Tibial artery (tissue), 4 donors: ENCODE data around the gene SEPTIN14.
"Not testable (repeated sequence)": the region's sequence is repeated elsewhere in the genome, so short reads cannot be mapped to it uniquely, and the experiment has no call there.

ENCODE experiments used
- DNase-seq, 2 donors: peaks; one replicate each; pipeline ENCODE4 v3.0.0-alpha.2; 2019
- H3K27ac ChIP-seq, 2 donors: fragments of 200-600 bp; sonication (generic) in 1 of 2; 1 replicate in 1 of 2; 2 replicates in 1 of 2; pipeline ENCODE4 v1.5.1; 2018 to 2019; ENCODE audit warnings: mild to moderate bottlenecking in 1 of 2
- H3K27me3 ChIP-seq, 2 donors: fragments of 200-600 bp; sonication (generic) in 1 of 2; one replicate each; pipeline versions ENCODE4 v1.5.1 to v1.6.0; 2016 to 2019
- H3K36me3 ChIP-seq, 3 donors: fragments of 200-600 bp; sonication (generic) in 2 of 3; one replicate each; pipeline ENCODE4 v1.5.1; 2016 to 2019; ENCODE audit warnings: mild to moderate bottlenecking in 2 of 3
- H3K4me1 ChIP-seq, 4 donors: fragments of 200-600 bp; sonication (generic) in 2 of 4; 1 replicate in 3 of 4; 2 replicates in 1 of 4; pipeline ENCODE4 v1.5.1; 2016 to 2019
- H3K4me3 ChIP-seq, 2 donors: fragments of 200-600 bp; sonication (generic) in 1 of 2; 1 replicate in 1 of 2; 2 replicates in 1 of 2; pipeline ENCODE4 v1.5.1; 2018 to 2019; ENCODE audit warnings: mild to moderate bottlenecking in 2 of 2
- H3K9me3 ChIP-seq, 3 donors: fragments of 200-600 bp; sonication (generic) in 1 of 3; one replicate each; pipeline ENCODE4 v1.5.1; 2016 to 2019
- CTCF ChIP-seq, 2 experiments: fragments of 200-600 bp in 1 of 2; fragments of 450-650 bp in 1 of 2; IDR thresholded peaks; one replicate each; pipeline ENCODE4 v1.5.1; 2017 to 2019; ENCODE audit warnings: antibody characterized with exemption in 2 of 2, mild to moderate bottlenecking in 1 of 2, moderate library complexity in 1 of 2
- intact Hi-C: fragments of 100-400 bp; cut with DNase I; formaldehyde crosslinking; loops from one replicate; pipeline ENCODE4 v1.15.0; 2023; ENCODE audit warnings: low total_unique reads

Gene SEPTIN14

DNA sequence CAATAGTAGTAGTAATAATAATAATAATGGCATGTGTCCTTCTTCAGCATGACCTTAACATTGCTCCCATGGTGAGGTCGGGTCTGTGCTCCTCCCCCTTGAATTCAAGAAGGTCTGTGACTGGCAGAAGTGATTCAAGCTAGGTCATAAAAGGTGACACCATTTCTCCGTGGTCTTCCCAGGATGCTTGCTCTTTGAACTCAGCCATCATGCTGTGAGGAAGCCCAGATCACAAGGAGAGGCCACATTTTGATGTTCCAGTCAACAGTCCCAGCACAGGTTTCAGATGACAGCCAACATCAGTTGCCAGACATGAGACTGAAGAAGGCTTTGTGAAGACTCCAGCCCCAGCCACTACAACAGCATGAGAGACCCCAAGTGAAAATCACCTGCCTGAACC, 83.9 kb downstream of the SEPTIN14 start:
- H3K4me3 ChIP-seq, result no peak overlapping the region
- intact Hi-C loops, result no loop called here
- no peaks in the 10 kb centered on the region for H3K4me1 ChIP-seq
- H3K27me3 ChIP-seq, result no peaks in the 10 kb centered on the region
- no peak for TF ChIP-seq CTCF (IDR thresholded peaks at IDR 0.05)
- no peaks in the 10 kb centered on the region for H3K9me3 ChIP-seq
- no peak for DNase-seq
- H3K36me3 ChIP-seq, result no peaks in the 10 kb centered on the region
- no peak overlapping the region for H3K27ac ChIP-seq

GRCh38 chr7:55776196-55776595, 86.4 kb downstream of the SEPTIN14 start:
- H3K4me1 ChIP-seq, result no peaks in the 10 kb centered on the region
- no peak for TF ChIP-seq CTCF (IDR thresholded peaks at IDR 0.05)
- no peaks in the 10 kb centered on the region for H3K36me3 ChIP-seq
- no peak overlapping the region for H3K27ac ChIP-seq
- H3K4me3 ChIP-seq, result no peak overlapping the region
- intact Hi-C loops, result no loop called here
- DNase-seq, result no peak
- H3K9me3 ChIP-seq, result no peaks in the 10 kb centered on the region
- no peaks in the 10 kb centered on the region for H3K27me3 ChIP-seq

- Histone ChIP-seq H3K4me1 (no peaks in the 10 kb centered on the region), H3K27me3 (no peaks in the 10 kb centered on the region), H3K36me3 (no peaks in the 10 kb centered on the region), H3K9me3 (no peaks in the 10 kb centered on the region), H3K4me3 (no peak overlapping the region), H3K27ac (no peak overlapping the region)
- TF ChIP-seq CTCF (IDR thresholded peaks at IDR 0.05), result no peak
- intact Hi-C loops, result no loop called here
- no peak for DNase-seq
Measured at GRCh38 chr7:55775051-55775420, 87.5 kb downstream of the SEPTIN14 start.

GRCh38 chr7:55774327-55775050, 88.1 kb downstream of the SEPTIN14 start:
- H3K27ac ChIP-seq, result no peak overlapping the region

GRCh38 chr7:55770778-55771177, 91.8 kb downstream of the SEPTIN14 start:
- Histone ChIP-seq H3K4me3 (no peak overlapping the region), H3K36me3 (no peaks in the 10 kb centered on the region), H3K27me3 (no peaks in the 10 kb centered on the region), H3K27ac (no peak overlapping the region), H3K4me1 (no peaks in the 10 kb centered on the region), H3K9me3 (no peaks in the 10 kb centered on the region)
- DNase-seq, result no peak
- no peak for TF ChIP-seq CTCF (IDR thresholded peaks at IDR 0.05)
- intact Hi-C loops, result no loop called here

More at GRCh38 chr7:55774327-55775050, 88.1 kb downstream of the SEPTIN14 start:
- Histone ChIP-seq H3K4me3 (no peak overlapping the region), H3K27me3 (no peaks in the 10 kb centered on the region), H3K9me3 (no peaks in the 10 kb centered on the region), H3K4me1 (no peaks in the 10 kb centered on the region), H3K36me3 (no peaks in the 10 kb centered on the region)
- DNase-seq, result no peak
- intact Hi-C loops, result no loop called here
- no peak for TF ChIP-seq CTCF (IDR thresholded peaks at IDR 0.05)

DNA sequence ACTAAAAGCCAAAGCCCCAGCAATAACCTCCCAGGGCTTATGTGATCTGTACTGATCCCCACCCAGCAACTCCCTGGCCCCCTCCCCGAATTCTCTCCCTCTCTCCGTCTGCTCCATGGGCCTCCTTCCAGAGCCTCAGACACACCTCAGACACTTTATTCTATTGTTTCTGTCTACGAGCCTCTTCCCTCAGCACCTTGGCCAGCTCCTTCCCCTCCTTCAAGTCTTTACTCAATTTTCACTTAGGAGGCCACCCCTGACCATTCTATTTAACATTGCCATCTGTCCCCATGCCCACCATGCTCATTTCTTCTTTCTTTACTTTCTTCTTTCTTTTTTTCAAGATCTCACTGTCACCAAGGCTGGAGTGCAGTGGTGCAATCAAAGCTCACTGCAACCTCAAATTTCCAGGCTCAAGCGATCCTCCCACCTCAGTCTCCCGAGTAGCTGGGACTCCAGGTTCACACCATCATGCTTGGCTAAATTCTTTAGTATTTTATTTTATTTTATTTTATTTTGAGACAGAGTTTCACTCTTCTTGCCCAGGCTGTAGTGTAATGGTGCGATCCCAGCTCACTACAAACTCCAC, 109.2 kb downstream of the SEPTIN14 start:
- H3K9me3 ChIP-seq, intact Hi-C loops, DNase-seq, H3K4me3 ChIP-seq, H3K36me3 ChIP-seq, H3K27me3 ChIP-seq, H3K27ac ChIP-seq, H3K4me1 ChIP-seq: not testable (repeated sequence)

DNA sequence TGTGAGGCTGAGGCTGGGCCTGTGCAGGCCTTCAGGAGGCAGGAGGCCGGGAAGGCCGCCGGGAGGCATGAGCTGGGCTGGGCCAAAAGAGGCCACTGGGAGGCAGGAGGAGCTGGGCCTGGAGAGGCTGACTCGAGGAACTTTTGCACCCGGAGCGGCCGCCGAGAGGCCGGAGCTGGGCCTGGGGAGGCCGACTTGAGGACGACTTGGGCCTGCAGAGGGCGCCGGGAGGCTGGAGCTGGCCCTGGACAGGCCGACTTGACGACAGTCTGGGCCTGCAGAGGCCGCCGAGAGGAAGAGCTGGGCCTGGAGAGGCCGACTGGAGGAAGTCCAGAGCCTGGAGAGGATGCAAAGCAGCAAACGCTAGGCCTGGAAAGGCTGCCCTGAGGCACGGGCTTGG, 117.8 kb downstream of the SEPTIN14 start:
- intact Hi-C loops, H3K4me1 ChIP-seq, H3K4me3 ChIP-seq, H3K27ac ChIP-seq, H3K36me3 ChIP-seq, DNase-seq, H3K27me3 ChIP-seq, H3K9me3 ChIP-seq: not testable (repeated sequence)
